Lower leg skin (tissue), 3 donors: ENCODE measurements around the gene TNNI3K.

ENCODE experiments used
- POLR2A ChIP-seq, 2 donors: fragments of 450-650 bp; IDR thresholded peaks; one replicate each; pipeline ENCODE4 v1.6.1; 2016 to 2017; ENCODE audit warnings: antibody characterized with exemption in 2 of 2, mild to moderate bottlenecking in 1 of 2, moderate library complexity in 1 of 2
- TF ChIP-seq, protein P1 (sequence below), 3 donors: fragments of 450-650 bp; IDR thresholded peaks; one replicate each; pipeline ENCODE4 v1.5.1; 2016; ENCODE audit warnings: antibody characterized with exemption in 3 of 3, mild to moderate bottlenecking in 3 of 3, moderate library complexity in 2 of 3

DNA sequence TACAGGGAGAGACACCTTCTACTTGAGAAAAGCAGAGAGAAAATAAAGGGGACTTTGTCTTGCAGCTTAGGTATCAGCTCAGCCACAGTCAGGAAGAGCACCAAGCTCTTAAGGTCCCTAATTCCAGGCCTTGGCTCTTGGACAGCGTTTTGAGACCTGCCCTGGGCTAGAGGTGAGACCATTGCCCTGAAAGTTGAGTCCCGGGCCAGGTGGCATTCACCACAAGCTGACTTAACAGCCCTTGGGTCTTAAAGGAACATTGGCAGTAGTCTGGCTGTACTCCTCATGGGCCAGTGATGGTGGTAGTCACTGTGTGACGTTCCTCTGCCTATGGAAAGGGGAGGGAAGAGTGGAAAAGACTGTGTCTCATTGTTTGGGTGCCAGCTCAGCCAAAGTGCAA is 11.7 kb upstream of the TNNI3K start:
- TF ChIP-seq, protein P1, sequence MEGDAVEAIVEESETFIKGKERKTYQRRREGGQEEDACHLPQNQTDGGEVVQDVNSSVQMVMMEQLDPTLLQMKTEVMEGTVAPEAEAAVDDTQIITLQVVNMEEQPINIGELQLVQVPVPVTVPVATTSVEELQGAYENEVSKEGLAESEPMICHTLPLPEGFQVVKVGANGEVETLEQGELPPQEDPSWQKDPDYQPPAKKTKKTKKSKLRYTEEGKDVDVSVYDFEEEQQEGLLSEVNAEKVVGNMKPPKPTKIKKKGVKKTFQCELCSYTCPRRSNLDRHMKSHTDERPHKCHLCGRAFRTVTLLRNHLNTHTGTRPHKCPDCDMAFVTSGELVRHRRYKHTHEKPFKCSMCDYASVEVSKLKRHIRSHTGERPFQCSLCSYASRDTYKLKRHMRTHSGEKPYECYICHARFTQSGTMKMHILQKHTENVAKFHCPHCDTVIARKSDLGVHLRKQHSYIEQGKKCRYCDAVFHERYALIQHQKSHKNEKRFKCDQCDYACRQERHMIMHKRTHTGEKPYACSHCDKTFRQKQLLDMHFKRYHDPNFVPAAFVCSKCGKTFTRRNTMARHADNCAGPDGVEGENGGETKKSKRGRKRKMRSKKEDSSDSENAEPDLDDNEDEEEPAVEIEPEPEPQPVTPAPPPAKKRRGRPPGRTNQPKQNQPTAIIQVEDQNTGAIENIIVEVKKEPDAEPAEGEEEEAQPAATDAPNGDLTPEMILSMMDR (IDR thresholded peaks at IDR 0.05) = no peak
- TF ChIP-seq POLR2A (IDR thresholded peaks at IDR 0.05) = no peak
